PC-9 (cell line): ENCODE data around the gene KCNJ12. TPM values are rescaled to one million over a fixed set of nuclear protein-coding genes. Genes with fewer than 3 reads are reported as not detected.

ENCODE experiments used
- BruUV-seq: library from RNA; stranded (reverse); fragments of 400-500 nt; replicated peaks from 2 replicates; lab custom pipeline; 2021; lab: Mats Ljungman, UMichigan
- CTCF ChIA-PET: fragments of 300-600 bp; sonication (Branson Sonifier 250); formaldehyde crosslinking; loops from one replicate; lab custom pipeline; 2022; ENCODE audit warnings: antibody characterized with exemption; lab: Charles Lee
- POLR2A ChIA-PET: fragments of 300-600 bp; sonication (Branson Sonifier 250); formaldehyde crosslinking; loops from one replicate; lab custom pipeline; 2022; ENCODE audit warnings: antibody characterized with exemption; ENCODE audit not compliant: unreplicated experiment; lab: Charles Lee
- DNase-seq, 2 experiments: peaks; one replicate each; pipeline versions ENCODE4 v3.0.0 to v3.0.0-alpha.2; 2015 to 2022; ENCODE audit warnings: mixed read lengths in 1 of 2
- H2AFZ ChIP-seq: fragments of 200-600 bp; sonication (generic); 2 replicates; pipeline ENCODE4 v1.8.1; 2017; ENCODE audit warnings: antibody characterized with exemption
- H3F3A ChIP-seq: fragments of 200-600 bp; sonication (generic); 2 replicates; pipeline ENCODE4 v1.8.1; 2017; ENCODE audit warnings: antibody characterized with exemption, mild to moderate bottlenecking, low read depth; ENCODE audit not compliant: insufficient read depth
- H3K27ac ChIP-seq: fragments of 200-600 bp; sonication (generic); 2 replicates; pipeline ENCODE4 v1.6.1; 2016; ENCODE audit warnings: mixed run types
- H3K27me3 ChIP-seq: fragments of 200-600 bp; sonication (generic); 2 replicates; pipeline ENCODE4 v1.6.1; 2016; ENCODE audit warnings: low read depth, mixed run types; ENCODE audit not compliant: insufficient read depth
- H3K36me3 ChIP-seq: fragments of 200-600 bp; sonication (generic); 2 replicates; pipeline ENCODE4 v1.6.1; 2016; ENCODE audit warnings: low read depth, mixed run types
- H3K4me1 ChIP-seq: fragments of 200-600 bp; sonication (generic); replicated peaks from 2 replicates; pipeline ENCODE4 v1.6.1; 2016; ENCODE audit warnings: mixed run types; ENCODE audit not compliant: insufficient read depth
- H3K4me2 ChIP-seq: fragments of 200-600 bp; sonication (generic); 2 replicates; pipeline ENCODE4 v1.6.1; 2017; ENCODE audit warnings: mixed run types
- H3K4me3 ChIP-seq: fragments of 200-600 bp; sonication (generic); 2 replicates; pipeline ENCODE4 v1.6.1; 2016; ENCODE audit warnings: mixed run types
- H3K79me2 ChIP-seq: fragments of 200-600 bp; sonication (generic); 2 replicates; pipeline ENCODE4 v1.6.1; 2017; ENCODE audit warnings: low read depth, mixed run types
- H3K9me2 ChIP-seq: fragments of 200-600 bp; sonication (generic); 2 replicates; pipeline ENCODE4 v1.8.1; 2017; ENCODE audit warnings: mild to moderate bottlenecking; ENCODE audit not compliant: insufficient read depth
- H3K9me3 ChIP-seq: fragments of 200-600 bp; sonication (generic); 2 replicates; pipeline ENCODE4 v1.8.1; 2016; ENCODE audit warnings: low read depth; ENCODE audit not compliant: insufficient read depth
- H4K20me1 ChIP-seq: fragments of 200-600 bp; sonication (generic); 2 replicates; pipeline ENCODE4 v1.8.1; 2017; ENCODE audit not compliant: insufficient read depth
- EZH2 ChIP-seq: fragments of 200-600 bp; sonication (generic); IDR thresholded peaks from 2 replicates; pipeline ENCODE4 v1.8.0; 2017; ENCODE audit warnings: antibody characterized with exemption, low read depth
- intact Hi-C: fragments of 100-400 bp; cut with micrococcal nuclease; formaldehyde crosslinking; loops from one replicate; pipeline ENCODE4 v1.10.0; 2022; ENCODE audit not compliant: unreplicated experiment
- total RNA-seq: library from RNA; stranded (reverse); gene quantifications from 2 replicates; pipeline ENCODE4 v1.2.3, GENCODE V29; 2021
- TF ChIP-seq, protein P1 (sequence below): fragments of 200-600 bp; sonication (generic); conservative IDR thresholded peaks from 2 replicates; pipeline ENCODE4 v1.6.1; 2017; ENCODE audit warnings: mixed run types, antibody characterized with exemption, mild to moderate bottlenecking, moderate library complexity

Gene KCNJ12
- total RNA-seq, 1 experiment from 2014 or later, result 1.1 TPM

- Histone ChIP-seq H3K9me3 (no peaks in the 10 kb centered on the region), H3K4me3 (no peak overlapping the region), H2AFZ (no peak overlapping the region), H3K4me1 (peaks cover 10% of the 10 kb centered on the region), H3K79me2 (no peaks in the 10 kb centered on the region), H3K4me2 (no peak overlapping the region), H4K20me1 (no peaks in the 10 kb centered on the region), H3K27ac (no peak overlapping the region), H3K27me3 (no peaks in the 10 kb centered on the region), H3K36me3 (no peaks in the 10 kb centered on the region), H3F3A (no peaks in the 10 kb centered on the region; the same call in 1 of the 2 replicates), H3K9me2 (no peaks in the 10 kb centered on the region)
- DNase-seq, result no peak
- BruUV-seq, result no TSS peak
- ChIA-PET POLR2A (no interaction called here), CTCF (no interaction called here)
- intact Hi-C loops, result no loop called here
- TF ChIP-seq, protein P1, sequence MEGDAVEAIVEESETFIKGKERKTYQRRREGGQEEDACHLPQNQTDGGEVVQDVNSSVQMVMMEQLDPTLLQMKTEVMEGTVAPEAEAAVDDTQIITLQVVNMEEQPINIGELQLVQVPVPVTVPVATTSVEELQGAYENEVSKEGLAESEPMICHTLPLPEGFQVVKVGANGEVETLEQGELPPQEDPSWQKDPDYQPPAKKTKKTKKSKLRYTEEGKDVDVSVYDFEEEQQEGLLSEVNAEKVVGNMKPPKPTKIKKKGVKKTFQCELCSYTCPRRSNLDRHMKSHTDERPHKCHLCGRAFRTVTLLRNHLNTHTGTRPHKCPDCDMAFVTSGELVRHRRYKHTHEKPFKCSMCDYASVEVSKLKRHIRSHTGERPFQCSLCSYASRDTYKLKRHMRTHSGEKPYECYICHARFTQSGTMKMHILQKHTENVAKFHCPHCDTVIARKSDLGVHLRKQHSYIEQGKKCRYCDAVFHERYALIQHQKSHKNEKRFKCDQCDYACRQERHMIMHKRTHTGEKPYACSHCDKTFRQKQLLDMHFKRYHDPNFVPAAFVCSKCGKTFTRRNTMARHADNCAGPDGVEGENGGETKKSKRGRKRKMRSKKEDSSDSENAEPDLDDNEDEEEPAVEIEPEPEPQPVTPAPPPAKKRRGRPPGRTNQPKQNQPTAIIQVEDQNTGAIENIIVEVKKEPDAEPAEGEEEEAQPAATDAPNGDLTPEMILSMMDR, result no peak
- no peak for TF ChIP-seq EZH2
These were observed 19.5 kb upstream of the KCNJ12 start for GRCh38 chr17:21356537-21357127.

DNA sequence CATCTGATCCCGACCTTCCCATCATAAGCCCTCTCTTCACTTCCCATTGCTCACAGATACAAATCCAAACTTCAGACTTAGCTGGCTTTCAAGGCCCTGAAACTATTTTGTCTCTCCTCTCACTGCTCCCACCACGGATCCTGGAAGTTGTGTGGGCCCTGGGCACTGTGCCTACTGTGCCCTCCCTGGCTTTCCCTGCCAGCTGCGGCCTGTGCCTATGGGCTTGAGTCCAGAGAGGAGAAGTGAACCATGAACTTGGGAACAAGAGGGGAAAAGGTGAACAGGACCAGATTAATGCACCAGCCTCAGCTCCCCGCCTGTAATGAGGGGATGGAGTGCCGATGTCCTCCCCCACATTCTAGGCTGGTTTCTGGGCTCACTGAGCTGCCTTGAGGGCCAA, 18.9 kb upstream of the KCNJ12 start:
- H3K4me2 ChIP-seq, result no peak overlapping the region
- H2AFZ ChIP-seq, result no peak overlapping the region
- no peaks in the 10 kb centered on the region for H4K20me1 ChIP-seq
- H3K79me2 ChIP-seq, result no peaks in the 10 kb centered on the region
- intact Hi-C loops, result no loop called here
- CTCF ChIA-PET, result no interaction called here
- peaks cover 10% of the 10 kb centered on the region for H3K4me1 ChIP-seq
- H3K9me3 ChIP-seq, result no peaks in the 10 kb centered on the region
- no peaks in the 10 kb centered on the region; the same call in 1 of the 2 replicates for H3F3A ChIP-seq
- no peak for TF ChIP-seq EZH2
- TF ChIP-seq, protein P1, result no peak
- H3K27me3 ChIP-seq, result no peaks in the 10 kb centered on the region
- no peak for DNase-seq
- no TSS peak for BruUV-seq
- no peak overlapping the region for H3K4me3 ChIP-seq
- no peaks in the 10 kb centered on the region for H3K9me2 ChIP-seq
- POLR2A ChIA-PET, result no interaction called here
- H3K36me3 ChIP-seq, result no peaks in the 10 kb centered on the region
- H3K27ac ChIP-seq, result no peak overlapping the region

GRCh38 chr17:21357696-21358656, 18.2 kb upstream of the KCNJ12 start:
- TF ChIP-seq, protein P1, result no peak
- no peak for TF ChIP-seq EZH2
- Histone ChIP-seq H3K27me3 (no peaks in the 10 kb centered on the region), H2AFZ (no peak overlapping the region), H3K4me1 (peaks cover 10% of the 10 kb centered on the region), H3K27ac (no peak overlapping the region), H4K20me1 (no peaks in the 10 kb centered on the region), H3K4me3 (no peak overlapping the region), H3K36me3 (no peaks in the 10 kb centered on the region), H3K9me2 (no peaks in the 10 kb centered on the region), H3K9me3 (no peaks in the 10 kb centered on the region), H3K4me2 (no peak overlapping the region), H3K79me2 (no peaks in the 10 kb centered on the region), H3F3A (no peaks in the 10 kb centered on the region; the same call in 1 of the 2 replicates)
- CTCF ChIA-PET, result interaction anchor here (0.6 kb wide), 1 partner anchor 134 kb away, joined by 4 read pairs; no protein-coding TSS in a partner anchor
- DNase-seq, result no peak
- POLR2A ChIA-PET, result interaction anchor here (0.6 kb wide), 1 partner anchor 10 kb away, joined by 3 read pairs; no protein-coding TSS in a partner anchor
- no TSS peak for BruUV-seq
- intact Hi-C loops, result no loop called here
